Measurements from ENCODE around the gene CFAP99. TPM values are rescaled to one million over a fixed set of nuclear protein-coding genes. Genes with fewer than 3 reads are reported as not detected.

CFAP99 gene
- total RNA-seq, 4 donors from 2014 or later = 0.21 to 0.46 TPM; not detected in 2

DNA sequence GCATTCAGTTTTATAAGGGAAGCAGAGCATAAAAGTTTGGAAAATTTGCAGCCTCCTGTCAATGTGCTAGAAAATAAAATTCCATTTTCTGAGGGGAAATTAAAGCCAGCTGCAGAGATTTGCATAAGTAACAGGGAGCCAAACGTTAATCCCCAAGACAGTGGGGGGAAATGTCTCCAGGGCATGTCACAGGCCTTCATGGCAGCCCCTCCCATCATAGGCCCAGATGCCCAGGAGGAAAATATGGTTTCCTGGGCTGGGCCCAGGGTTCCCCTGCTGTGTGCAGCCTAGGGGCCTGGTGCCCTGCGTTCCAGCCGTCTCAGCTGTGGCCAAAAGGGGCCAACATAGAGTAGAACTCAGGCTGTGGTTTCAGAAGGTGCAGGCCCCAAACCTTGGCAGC lies 59.5 kb downstream of the CFAP99 start:
- peaks cover 0 to 17% of the 10 kb centered on the region in 2 donors for H3K4me1 ChIP-seq

DNA sequence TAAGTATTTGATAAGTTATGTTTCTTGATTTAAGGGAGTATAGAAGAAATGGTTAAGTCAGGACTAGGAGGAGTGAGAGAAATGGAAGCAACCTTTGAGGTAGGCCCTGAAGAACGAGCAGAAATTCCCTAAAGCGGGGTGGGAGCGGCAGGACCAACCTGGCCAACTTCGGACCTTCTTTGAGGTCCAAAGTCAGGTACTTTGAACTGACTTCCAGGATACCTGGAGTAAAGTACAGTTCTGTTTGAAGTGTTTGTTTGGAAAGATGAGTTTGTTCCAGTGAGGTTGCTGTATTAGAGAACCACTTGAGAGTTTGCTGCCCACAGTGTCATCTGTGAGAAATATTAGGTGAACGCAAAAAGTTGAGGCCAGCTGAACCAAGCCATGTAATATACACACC lies 61.9 kb downstream of the CFAP99 start:
- H3K9me3 ChIP-seq = no peaks in the 10 kb centered on the region
- H3K36me3 ChIP-seq = no peaks in the 10 kb centered on the region
- intact Hi-C loops (cut with DNase I; ENCODE audit: low total_unique reads) = no loop called here
- peaks cover 0 to 17% of the 10 kb centered on the region in 2 donors for H3K4me1 ChIP-seq
- H3K4me3 ChIP-seq = no peak overlapping the region
- no peak overlapping the region for H3K27ac ChIP-seq
- H3K27me3 ChIP-seq = no peaks in the 10 kb centered on the region
- TF ChIP-seq, protein P1, sequence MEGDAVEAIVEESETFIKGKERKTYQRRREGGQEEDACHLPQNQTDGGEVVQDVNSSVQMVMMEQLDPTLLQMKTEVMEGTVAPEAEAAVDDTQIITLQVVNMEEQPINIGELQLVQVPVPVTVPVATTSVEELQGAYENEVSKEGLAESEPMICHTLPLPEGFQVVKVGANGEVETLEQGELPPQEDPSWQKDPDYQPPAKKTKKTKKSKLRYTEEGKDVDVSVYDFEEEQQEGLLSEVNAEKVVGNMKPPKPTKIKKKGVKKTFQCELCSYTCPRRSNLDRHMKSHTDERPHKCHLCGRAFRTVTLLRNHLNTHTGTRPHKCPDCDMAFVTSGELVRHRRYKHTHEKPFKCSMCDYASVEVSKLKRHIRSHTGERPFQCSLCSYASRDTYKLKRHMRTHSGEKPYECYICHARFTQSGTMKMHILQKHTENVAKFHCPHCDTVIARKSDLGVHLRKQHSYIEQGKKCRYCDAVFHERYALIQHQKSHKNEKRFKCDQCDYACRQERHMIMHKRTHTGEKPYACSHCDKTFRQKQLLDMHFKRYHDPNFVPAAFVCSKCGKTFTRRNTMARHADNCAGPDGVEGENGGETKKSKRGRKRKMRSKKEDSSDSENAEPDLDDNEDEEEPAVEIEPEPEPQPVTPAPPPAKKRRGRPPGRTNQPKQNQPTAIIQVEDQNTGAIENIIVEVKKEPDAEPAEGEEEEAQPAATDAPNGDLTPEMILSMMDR (IDR thresholded peaks at IDR 0.05) = no peak
- no peak for DNase-seq

More for the DNA sequence above, 59.5 kb downstream of the CFAP99 start:
- Histone ChIP-seq H3K9me3 (no peaks in the 10 kb centered on the region), H3K27ac (no peak overlapping the region), H3K27me3 (no peaks in the 10 kb centered on the region), H3K36me3 (no peaks in the 10 kb centered on the region), H3K4me3 (no peak overlapping the region)
- intact Hi-C loops (cut with DNase I; ENCODE audit: low total_unique reads) = no loop called here
- no peak for TF ChIP-seq POLR2A (IDR thresholded peaks at IDR 0.05)
- TF ChIP-seq, protein P1 (IDR thresholded peaks at IDR 0.05) = no peak
- DNase-seq = no peak

- intact Hi-C loops (cut with DNase I; ENCODE audit: low total_unique reads) = no loop called here
- H3K4me3 ChIP-seq = no peak overlapping the region
Observed at GRCh38 chr4:2482192-2482591, 63.4 kb downstream of the CFAP99 start.

DNA sequence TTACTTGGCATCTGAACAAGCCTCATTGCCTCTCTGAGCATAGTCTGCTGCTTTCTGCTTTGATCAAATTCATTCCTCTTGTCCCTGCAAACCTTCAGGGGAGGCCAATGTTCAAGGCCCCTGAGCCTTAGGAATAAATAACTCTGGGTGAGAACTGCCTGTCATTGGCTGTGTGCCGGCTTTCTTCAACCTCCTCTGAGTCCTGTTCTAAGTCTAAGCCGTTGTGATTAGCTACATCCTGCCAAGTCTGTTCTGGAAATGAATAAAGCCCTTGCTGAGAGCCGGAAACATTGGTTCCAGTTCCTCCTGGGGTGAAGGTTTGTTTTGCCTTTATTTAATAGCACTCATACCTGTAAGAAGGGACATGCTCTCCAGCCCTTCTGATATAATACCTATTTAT lies 63.9 kb downstream of the CFAP99 start:
- Histone ChIP-seq H3K27me3 (no peaks in the 10 kb centered on the region), H3K27ac (peak overlapping the region; percentile 3 to 38), H3K36me3 (no peaks in the 10 kb centered on the region), H3K4me1 (peaks cover 0 to 16% of the 10 kb centered on the region in 2 donors), H3K4me3 (no peak overlapping the region), H3K9me3 (no peaks in the 10 kb centered on the region)
- TF ChIP-seq, protein P1 (IDR thresholded peaks at IDR 0.05) = no peak
- no peak for TF ChIP-seq POLR2A (IDR thresholded peaks at IDR 0.05)
- peak in 1 of 2 donors; percentile 35 for DNase-seq
- intact Hi-C loops (cut with DNase I; ENCODE audit: low total_unique reads) = no loop called here

More at GRCh38 chr4:2482192-2482591, 63.4 kb downstream of the CFAP99 start:
- TF ChIP-seq, protein P1 (IDR thresholded peaks at IDR 0.05) = no peak
- TF ChIP-seq POLR2A (IDR thresholded peaks at IDR 0.05) = no peak
- Histone ChIP-seq H3K36me3 (no peaks in the 10 kb centered on the region), H3K4me1 (peaks cover 0 to 17% of the 10 kb centered on the region in 2 donors), H3K27me3 (no peaks in the 10 kb centered on the region), H3K27ac (peak overlapping the region; percentile 3 to 38), H3K9me3 (no peaks in the 10 kb centered on the region)
- no peak for DNase-seq

GRCh38 chr4:2483237-2483636 lies 64.5 kb downstream of the CFAP99 start:
- DNase-seq = no peak

More at GRCh38 chr4:2483237-2483636, 64.5 kb downstream of the CFAP99 start:
- intact Hi-C loops (cut with DNase I; ENCODE audit: low total_unique reads) = no loop called here
- no peaks in the 10 kb centered on the region for H3K9me3 ChIP-seq
- peaks cover 0 to 11% of the 10 kb centered on the region in 2 donors for H3K4me1 ChIP-seq
- H3K27me3 ChIP-seq = no peaks in the 10 kb centered on the region
- peak overlapping the region; percentile 3 to 8 for H3K27ac ChIP-seq
- TF ChIP-seq POLR2A (IDR thresholded peaks at IDR 0.05) = no peak
- TF ChIP-seq, protein P1 (IDR thresholded peaks at IDR 0.05) = no peak
- no peak overlapping the region for H3K4me3 ChIP-seq
- H3K36me3 ChIP-seq = no peaks in the 10 kb centered on the region

Measured in uterus (tissue), 4 donors.